Activated B cell treated with CpG ODN at 0.5 μM for 24 hours (primary cell): ENCODE data around the gene DEFB131B. TPM values are rescaled to one million over a fixed set of nuclear protein-coding genes. Genes with fewer than 3 reads are reported as not detected.

Source experiments
- ATAC-seq: fragments of 200-7000 bp; cut with Tn5 transposase; one replicate; pipeline ENCODE4 v1.10.0; 2021; ENCODE audit warnings: low read depth, mild to moderate bottlenecking, moderate library complexity
- CTCF ChIA-PET: fragments of 350-600 bp; sonication (Branson Sonifier 250); formaldehyde crosslinking; loops from one replicate; lab custom pipeline; 2021; ENCODE audit warnings: antibody characterized with exemption; lab: Charles Lee
- POLR2A ChIA-PET: fragments of 350-600 bp; sonication (Branson Sonifier 250); formaldehyde crosslinking; loops from one replicate; lab custom pipeline; 2021; ENCODE audit warnings: antibody characterized with exemption; lab: Charles Lee
- DNase-seq: peaks from one replicate; pipeline ENCODE4 v3.0.0; 2022
- H3K27ac Mint-ChIP-seq: one replicate; pipeline ENCODE4 v1.8.0; 2020; ENCODE audit warnings: mixed read lengths
- H3K27me3 Mint-ChIP-seq: one replicate; pipeline ENCODE4 v1.8.0; 2021; ENCODE audit warnings: mixed read lengths
- H3K36me3 Mint-ChIP-seq: one replicate; pipeline ENCODE4 v1.8.0; 2021; ENCODE audit warnings: low read depth, mixed read lengths
- H3K4me1 Mint-ChIP-seq: one replicate; pipeline ENCODE4 v1.8.0; 2021; ENCODE audit warnings: mixed read lengths
- H3K4me3 Mint-ChIP-seq: one replicate; pipeline ENCODE4 v1.8.0; 2020; ENCODE audit warnings: mild to moderate bottlenecking, mixed read lengths
- H3K9me3 Mint-ChIP-seq: one replicate; pipeline ENCODE4 v1.8.0; 2020; ENCODE audit warnings: mixed read lengths
- intact Hi-C: fragments of 100-400 bp; cut with micrococcal nuclease; formaldehyde crosslinking; loops from one replicate; pipeline ENCODE4 v1.15.1; 2024
- total RNA-seq: library from RNA; stranded (reverse); gene quantifications from 2 replicates; pipeline ENCODE4 v1.2.3, GENCODE V29; 2022
- TF ChIP-seq, protein P1 (sequence below): fragments of 200-600 bp; IDR thresholded peaks from one replicate; pipeline ENCODE4 v1.8.0; 2022; ENCODE audit warnings: antibody characterized with exemption, mild to moderate bottlenecking

The DEFB131B gene
- total RNA-seq, 1 donor from 2014 or later = not detected

GRCh38 chr11:71930556-71931244 is 52.4 kb downstream of the DEFB131B start:
- Mint-ChIP-seq H3K4me1 (peaks cover 69% of the 10 kb centered on the region), H3K27ac (peak overlapping the region; percentile 51), H3K4me3 (peak overlapping the region; percentile 95), H3K9me3 (no peaks in the 10 kb centered on the region), H3K27me3 (no peaks in the 10 kb centered on the region), H3K36me3 (peaks cover 15% of the 10 kb centered on the region)
- no peak for ATAC-seq
- POLR2A ChIA-PET = interaction anchor here (0.6 to 1.3 kb wide), 4 partner anchors 16 to 113 kb away, joined by 3 to 7 read pairs (median 4); no protein-coding TSS in a partner anchor
- CTCF ChIA-PET = no interaction called here
- intact Hi-C loops = loop anchor here (2.0 kb wide), 1 partner anchor 504 kb away; the partner anchor contains the start of gene CLPB
- no peak for DNase-seq
- TF ChIP-seq, protein P1, sequence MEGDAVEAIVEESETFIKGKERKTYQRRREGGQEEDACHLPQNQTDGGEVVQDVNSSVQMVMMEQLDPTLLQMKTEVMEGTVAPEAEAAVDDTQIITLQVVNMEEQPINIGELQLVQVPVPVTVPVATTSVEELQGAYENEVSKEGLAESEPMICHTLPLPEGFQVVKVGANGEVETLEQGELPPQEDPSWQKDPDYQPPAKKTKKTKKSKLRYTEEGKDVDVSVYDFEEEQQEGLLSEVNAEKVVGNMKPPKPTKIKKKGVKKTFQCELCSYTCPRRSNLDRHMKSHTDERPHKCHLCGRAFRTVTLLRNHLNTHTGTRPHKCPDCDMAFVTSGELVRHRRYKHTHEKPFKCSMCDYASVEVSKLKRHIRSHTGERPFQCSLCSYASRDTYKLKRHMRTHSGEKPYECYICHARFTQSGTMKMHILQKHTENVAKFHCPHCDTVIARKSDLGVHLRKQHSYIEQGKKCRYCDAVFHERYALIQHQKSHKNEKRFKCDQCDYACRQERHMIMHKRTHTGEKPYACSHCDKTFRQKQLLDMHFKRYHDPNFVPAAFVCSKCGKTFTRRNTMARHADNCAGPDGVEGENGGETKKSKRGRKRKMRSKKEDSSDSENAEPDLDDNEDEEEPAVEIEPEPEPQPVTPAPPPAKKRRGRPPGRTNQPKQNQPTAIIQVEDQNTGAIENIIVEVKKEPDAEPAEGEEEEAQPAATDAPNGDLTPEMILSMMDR = no peak

GRCh38 chr11:71931245-71931602 is 53.0 kb downstream of the DEFB131B start:
- ATAC-seq = peak; percentile 11
- Mint-ChIP-seq H3K4me3 (peak overlapping the region; percentile 95), H3K9me3 (no peaks in the 10 kb centered on the region), H3K36me3 (peaks cover 15% of the 10 kb centered on the region), H3K27ac (peak overlapping the region; percentile 51), H3K4me1 (peaks cover 69% of the 10 kb centered on the region), H3K27me3 (no peaks in the 10 kb centered on the region)
- intact Hi-C loops = loop anchor here (2.0 kb wide), 1 partner anchor 504 kb away; the partner anchor contains the start of gene CLPB
- ChIA-PET POLR2A (interaction anchor here (0.6 to 1.3 kb wide), 4 partner anchors 15 to 112 kb away, joined by 3 to 7 read pairs (median 4); no protein-coding TSS in a partner anchor), CTCF (no interaction called here)
- TF ChIP-seq, protein P1 = no peak
- no peak for DNase-seq

GRCh38 chr11:71933141-71933933 is 55.1 kb downstream of the DEFB131B start:
- DNase-seq (no peak), ATAC-seq (no peak)
- Mint-ChIP-seq H3K4me1 (peaks cover 60% of the 10 kb centered on the region), H3K4me3 (peak overlapping the region; percentile 24), H3K27me3 (no peaks in the 10 kb centered on the region), H3K9me3 (no peaks in the 10 kb centered on the region), H3K27ac (peak overlapping the region; percentile 74), H3K36me3 (peaks cover 18% of the 10 kb centered on the region)
- intact Hi-C loops = no loop called here
- TF ChIP-seq, protein P1 = no peak
- POLR2A ChIA-PET = interaction anchor here (1.3 kb wide), 1 partner anchor 180 kb away, joined by 3 read pairs; no protein-coding TSS in a partner anchor
- CTCF ChIA-PET = interaction anchor here (0.9 to 1.0 kb wide), 2 partner anchors 45 to 498 kb away, joined by 3 to 4 read pairs; no protein-coding TSS in a partner anchor

Other genes with a start within 250 kb of the DEFB131B start
- not detected in 2 replicates for gene DEFB108B, start 45.3 kb upstream of the DEFB131B start, total RNA-seq
- gene XNDC1N, start 50.1 kb downstream of the DEFB131B start, total RNA-seq = 18.4 and 20.8 TPM in 2 replicates
- 44.4 and 47.4 TPM in 2 replicates for gene RNF121, start 50.6 kb downstream of the DEFB131B start, total RNA-seq
- 26.8 and 27.5 TPM in 2 replicates for gene IL18BP, start 120.5 kb downstream of the DEFB131B start, total RNA-seq
- gene NUMA1, start 202.1 kb downstream of the DEFB131B start, total RNA-seq = 146 and 163 TPM in 2 replicates
- 4.1 and 4.5 TPM in 2 replicates for gene LRRC51, start 202.4 kb downstream of the DEFB131B start, total RNA-seq
- 87.2 and 87.6 TPM in 2 replicates for gene LAMTOR1, start 224.8 kb downstream of the DEFB131B start, total RNA-seq
- not detected in 2 replicates for gene TOMT, start 227.5 kb downstream of the DEFB131B start, total RNA-seq
- 44.4 and 56.3 TPM in 2 replicates for gene ANAPC15, start 234.2 kb downstream of the DEFB131B start, total RNA-seq